ENCODE measurements around the gene KCNH3. TPM values are rescaled to one million over a fixed set of nuclear protein-coding genes. Genes with fewer than 3 reads are reported as not detected.

Gene KCNH3
- total and polyA plus RNA-seq, 2 of the 13 experiments (the other 11 are each of a cell fraction or from before 2014, with no cell fraction given), result 0.01 to 0.07 TPM

GRCh38 chr12:49552899-49553298, 14.1 kb downstream of the KCNH3 start:
- ATAC-seq (no peak), FAIRE-seq (no peak)

More at GRCh38 chr12:49552899-49553298, 14.1 kb downstream of the KCNH3 start:
- Histone ChIP-seq H3K4me2 (ENCODE audit: low read depth, low read length) (no peak overlapping the region), H4K20me1 (ENCODE audit: insufficient read depth, low read length) (no peaks in the 10 kb centered on the region), H3K27ac (ENCODE audit: extremely low read length, insufficient read depth, low read length) (no peak overlapping the region), H3K4me3 (replicated peaks in 1 of 3; ENCODE audit: insufficient read depth in 1 of 3, low read depth in 2 of 3, low read length in 3 of 3) (no peak overlapping the region), H3K36me3 (replicated peaks in 1 of 2; ENCODE audit: control insufficient read depth in 1 of 2, insufficient read depth in 2 of 2, low read length in 2 of 2) (no peaks in the 10 kb centered on the region; a peak in 1 of 5 replicates), H3K4me1 (ENCODE audit: insufficient read depth, low read length) (peaks cover 49% of the 10 kb centered on the region), H3K9me3 (ENCODE audit: low read length) (no peaks in the 10 kb centered on the region), H3K79me2 (ENCODE audit: insufficient read depth, low read length) (no peaks in the 10 kb centered on the region), H3K27me3 (ENCODE audit: control insufficient read depth in 1 of 2, insufficient read depth in 2 of 2, low read length in 2 of 2) (no peaks in the 10 kb centered on the region), H3K9ac (ENCODE audit: insufficient read depth, low read depth, low read length) (no peak overlapping the region), H2AFZ (ENCODE audit: low read length) (no peak overlapping the region)
- no peak for DNase-seq (ENCODE audit: low spot score)
- CTCF ChIA-PET (ENCODE audit: low intra/inter-chr PET ratio, low total read pairs), result interaction anchor here (1.1 to 1.3 kb wide), 2 partner anchors 15 to 28 kb away, joined by 4 to 5 read pairs; no protein-coding TSS in a partner anchor
- in situ Hi-C loops (cut with HindIII; ENCODE audit: extremely low pct_ligation_motif_present, low pct_unique_long_range_greater_than_20kb), result no loop called here
- no TSS peak for BruUV-seq (replicated peaks)
- no peak for TF ChIP-seq FOXK2 (IDR thresholded peaks at IDR 0.05)
- TF ChIP-seq HOXA5 (CRISPR knock-in tag; IDR thresholded peaks at IDR 0.05), result no peak
- TF ChIP-seq ZNF598 (CRISPR knock-in tag; IDR thresholded peaks at IDR 0.05; ENCODE audit: borderline replicate concordance), result no peak
- no peak for TF ChIP-seq PLRG1 (conservative IDR thresholded peaks at IDR 0.05)
- TF ChIP-seq TAF1 (CRISPR knock-in tag; IDR thresholded peaks at IDR 0.05), result no peak
- TF ChIP-seq, protein P1, sequence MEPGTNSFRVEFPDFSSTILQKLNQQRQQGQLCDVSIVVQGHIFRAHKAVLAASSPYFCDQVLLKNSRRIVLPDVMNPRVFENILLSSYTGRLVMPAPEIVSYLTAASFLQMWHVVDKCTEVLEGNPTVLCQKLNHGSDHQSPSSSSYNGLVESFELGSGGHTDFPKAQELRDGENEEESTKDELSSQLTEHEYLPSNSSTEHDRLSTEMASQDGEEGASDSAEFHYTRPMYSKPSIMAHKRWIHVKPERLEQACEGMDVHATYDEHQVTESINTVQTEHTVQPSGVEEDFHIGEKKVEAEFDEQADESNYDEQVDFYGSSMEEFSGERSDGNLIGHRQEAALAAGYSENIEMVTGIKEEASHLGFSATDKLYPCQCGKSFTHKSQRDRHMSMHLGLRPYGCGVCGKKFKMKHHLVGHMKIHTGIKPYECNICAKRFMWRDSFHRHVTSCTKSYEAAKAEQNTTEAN (CRISPR knock-in tag; conservative IDR thresholded peaks at IDR 0.05), result no peak
- TF ChIP-seq ZBTB26 (CRISPR knock-in tag; IDR thresholded peaks at IDR 0.05; ENCODE audit: borderline replicate concordance), result no peak
- no peak for TF ChIP-seq CHD4 (IDR thresholded peaks at IDR 0.05; ENCODE audit: borderline replicate concordance, low read length)
- TF ChIP-seq HIVEP1 (CRISPR knock-in tag; IDR thresholded peaks at IDR 0.05), result no peak
- TF ChIP-seq PATZ1 (CRISPR knock-in tag; IDR thresholded peaks at IDR 0.05), result no peak
- TF ChIP-seq SKIL (CRISPR knock-in tag; IDR thresholded peaks at IDR 0.05; ENCODE audit: borderline replicate concordance), result no peak
- TF ChIP-seq JUN (CRISPR knock-in tag; IDR thresholded peaks at IDR 0.05), result no peak
- TF ChIP-seq, protein P2, sequence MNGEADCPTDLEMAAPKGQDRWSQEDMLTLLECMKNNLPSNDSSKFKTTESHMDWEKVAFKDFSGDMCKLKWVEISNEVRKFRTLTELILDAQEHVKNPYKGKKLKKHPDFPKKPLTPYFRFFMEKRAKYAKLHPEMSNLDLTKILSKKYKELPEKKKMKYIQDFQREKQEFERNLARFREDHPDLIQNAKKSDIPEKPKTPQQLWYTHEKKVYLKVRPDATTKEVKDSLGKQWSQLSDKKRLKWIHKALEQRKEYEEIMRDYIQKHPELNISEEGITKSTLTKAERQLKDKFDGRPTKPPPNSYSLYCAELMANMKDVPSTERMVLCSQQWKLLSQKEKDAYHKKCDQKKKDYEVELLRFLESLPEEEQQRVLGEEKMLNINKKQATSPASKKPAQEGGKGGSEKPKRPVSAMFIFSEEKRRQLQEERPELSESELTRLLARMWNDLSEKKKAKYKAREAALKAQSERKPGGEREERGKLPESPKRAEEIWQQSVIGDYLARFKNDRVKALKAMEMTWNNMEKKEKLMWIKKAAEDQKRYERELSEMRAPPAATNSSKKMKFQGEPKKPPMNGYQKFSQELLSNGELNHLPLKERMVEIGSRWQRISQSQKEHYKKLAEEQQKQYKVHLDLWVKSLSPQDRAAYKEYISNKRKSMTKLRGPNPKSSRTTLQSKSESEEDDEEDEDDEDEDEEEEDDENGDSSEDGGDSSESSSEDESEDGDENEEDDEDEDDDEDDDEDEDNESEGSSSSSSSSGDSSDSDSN (CRISPR knock-in tag; IDR thresholded peaks at IDR 0.05), result no peak
- TF ChIP-seq, protein P3, sequence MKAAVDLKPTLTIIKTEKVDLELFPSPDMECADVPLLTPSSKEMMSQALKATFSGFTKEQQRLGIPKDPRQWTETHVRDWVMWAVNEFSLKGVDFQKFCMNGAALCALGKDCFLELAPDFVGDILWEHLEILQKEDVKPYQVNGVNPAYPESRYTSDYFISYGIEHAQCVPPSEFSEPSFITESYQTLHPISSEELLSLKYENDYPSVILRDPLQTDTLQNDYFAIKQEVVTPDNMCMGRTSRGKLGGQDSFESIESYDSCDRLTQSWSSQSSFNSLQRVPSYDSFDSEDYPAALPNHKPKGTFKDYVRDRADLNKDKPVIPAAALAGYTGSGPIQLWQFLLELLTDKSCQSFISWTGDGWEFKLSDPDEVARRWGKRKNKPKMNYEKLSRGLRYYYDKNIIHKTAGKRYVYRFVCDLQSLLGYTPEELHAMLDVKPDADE (CRISPR knock-in tag; IDR thresholded peaks at IDR 0.05), result no peak
- TF ChIP-seq NR1H2 (CRISPR knock-in tag; IDR thresholded peaks at IDR 0.05; ENCODE audit: borderline replicate concordance, low read depth), result no peak
- 67% methylated on average over 8 of the region's 8 CpGs for WGBS (ENCODE audit: low lambda C conversion rate)
- POLR2A ChIA-PET, result interaction anchor here (0.7 to 1.9 kb wide), 2 partner anchors 14 to 186 kb away, joined by 3 to 6 read pairs; partner anchors contain the start of gene SPATS2
- intact Hi-C loops (cut with micrococcal nuclease; ENCODE audit: unreplicated experiment), result loop anchor here (1.0 kb wide), 1 partner anchor 27 kb away; no protein-coding TSS in a partner anchor

Measured in HepG2 (cell line).